Thoracic aorta (tissue), 2 donors: Measurements from ENCODE around the gene STYX. TPM values are rescaled to one million over a fixed set of nuclear protein-coding genes. Genes with fewer than 3 reads are reported as not detected.

Experiments used
- ATAC-seq: fragments of 150-250 bp; one replicate; pipeline ENCODE4 v1.8.0; 2017; ENCODE audit warnings: low read depth; ENCODE audit not compliant: insufficient number of reproducible peaks, low FRiP score
- DNase-seq: peaks from one replicate; pipeline ENCODE4 v3.0.0-alpha.2; 2020; ENCODE audit warnings: low spot score
- H3K27ac ChIP-seq, 2 donors: fragments of 200-600 bp; sonication (generic); 1 replicate in 1 of 2; 2 replicates in 1 of 2; pipeline ENCODE4 v1.5.1; 2016; ENCODE audit warnings: mild to moderate bottlenecking in 2 of 2, moderate library complexity in 2 of 2
- H3K27me3 ChIP-seq: fragments of 200-600 bp; sonication (generic); replicated peaks from 2 replicates; pipeline ENCODE4 v1.6.0; 2016; ENCODE audit warnings: mild to moderate bottlenecking; ENCODE audit not compliant: insufficient read depth
- H3K36me3 ChIP-seq: fragments of 200-600 bp; sonication (generic); one replicate; pipeline ENCODE4 v1.5.1; 2016
- H3K4me1 ChIP-seq, 2 donors: fragments of 200-600 bp; sonication (generic); 1 replicate in 1 of 2; 2 replicates in 1 of 2; pipeline versions ENCODE4 v1.5.1 to v1.6.0; 2016; ENCODE audit warnings: low read depth in 2 of 2, mild to moderate bottlenecking in 1 of 2; ENCODE audit not compliant: control insufficient read depth in 1 of 2
- H3K4me3 ChIP-seq: fragments of 200-600 bp; sonication (generic); 2 replicates; pipeline ENCODE4 v1.5.1; 2016; ENCODE audit warnings: mild to moderate bottlenecking
- H3K9me3 ChIP-seq: fragments of 200-600 bp; sonication (generic); 2 replicates; pipeline ENCODE4 v1.5.1; 2016
- total RNA-seq, 2 donors: library from RNA; depleted of rRNA; stranded (reverse); fragments of >200 nt; gene quantifications; one replicate each; pipeline versions ENCODE4 v1.1.0 to v1.2.3, GENCODE V29; 2016
- TF ChIP-seq, protein P1 (sequence below): fragments of 200-600 bp; sonication (generic); IDR thresholded peaks from one replicate; pipeline ENCODE4 v1.5.1; 2019; ENCODE audit warnings: antibody characterized with exemption

Gene STYX
- total RNA-seq, 2 donors from 2014 or later = 14.1 to 19.3 TPM

DNA sequence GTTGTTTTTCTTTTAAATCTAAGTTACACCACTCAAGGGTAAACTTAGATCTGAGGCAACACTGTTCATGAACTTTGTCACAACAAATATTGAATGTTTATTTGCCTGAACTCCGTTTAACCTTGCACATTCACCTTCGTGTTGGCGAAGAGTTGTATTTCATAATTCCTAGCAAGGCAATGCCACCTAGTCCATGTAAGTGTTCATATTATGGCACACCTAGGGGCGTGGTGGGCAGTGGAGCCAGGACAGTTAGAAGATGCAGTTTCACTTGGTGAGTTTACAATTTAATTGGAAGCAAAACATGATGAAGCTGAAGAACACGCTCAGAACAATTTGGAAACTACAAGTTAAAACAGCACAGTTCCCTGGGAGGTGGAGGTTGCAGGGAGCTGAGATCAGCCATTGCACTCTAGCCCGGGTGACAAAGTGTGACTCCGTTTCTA is 91.9 kb downstream of the STYX start:
- Histone ChIP-seq H3K36me3 (no peaks in the 10 kb centered on the region), H3K4me1 (peaks cover 10 to 19% of the 10 kb centered on the region in 2 donors), H3K4me3 (no peak overlapping the region), H3K27ac (no peak overlapping the region), H3K9me3 (no peaks in the 10 kb centered on the region), H3K27me3 (no peaks in the 10 kb centered on the region)
- TF ChIP-seq, protein P1, sequence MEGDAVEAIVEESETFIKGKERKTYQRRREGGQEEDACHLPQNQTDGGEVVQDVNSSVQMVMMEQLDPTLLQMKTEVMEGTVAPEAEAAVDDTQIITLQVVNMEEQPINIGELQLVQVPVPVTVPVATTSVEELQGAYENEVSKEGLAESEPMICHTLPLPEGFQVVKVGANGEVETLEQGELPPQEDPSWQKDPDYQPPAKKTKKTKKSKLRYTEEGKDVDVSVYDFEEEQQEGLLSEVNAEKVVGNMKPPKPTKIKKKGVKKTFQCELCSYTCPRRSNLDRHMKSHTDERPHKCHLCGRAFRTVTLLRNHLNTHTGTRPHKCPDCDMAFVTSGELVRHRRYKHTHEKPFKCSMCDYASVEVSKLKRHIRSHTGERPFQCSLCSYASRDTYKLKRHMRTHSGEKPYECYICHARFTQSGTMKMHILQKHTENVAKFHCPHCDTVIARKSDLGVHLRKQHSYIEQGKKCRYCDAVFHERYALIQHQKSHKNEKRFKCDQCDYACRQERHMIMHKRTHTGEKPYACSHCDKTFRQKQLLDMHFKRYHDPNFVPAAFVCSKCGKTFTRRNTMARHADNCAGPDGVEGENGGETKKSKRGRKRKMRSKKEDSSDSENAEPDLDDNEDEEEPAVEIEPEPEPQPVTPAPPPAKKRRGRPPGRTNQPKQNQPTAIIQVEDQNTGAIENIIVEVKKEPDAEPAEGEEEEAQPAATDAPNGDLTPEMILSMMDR = no peak
- no peak for DNase-seq
- no peak for ATAC-seq

DNA sequence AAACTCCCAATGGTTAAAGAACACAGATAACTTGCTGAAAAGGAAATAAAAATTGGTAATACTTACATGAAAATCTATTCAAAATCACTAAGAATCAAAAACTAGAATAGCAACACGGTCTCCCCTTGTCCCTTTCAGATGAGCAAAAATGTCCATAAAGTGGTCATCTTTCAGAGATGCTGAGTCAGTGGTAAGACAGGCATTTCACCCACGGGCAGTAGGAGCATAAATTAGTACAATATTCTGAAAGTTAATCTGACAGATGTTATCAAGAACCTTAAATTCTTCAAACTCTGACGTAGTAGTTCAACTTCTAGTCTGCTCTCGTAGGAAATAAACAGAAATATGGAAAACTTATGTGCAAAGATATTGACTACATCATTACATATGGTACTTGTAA is 94.5 kb downstream of the STYX start:
- no peaks in the 10 kb centered on the region for H3K27me3 ChIP-seq
- H3K4me3 ChIP-seq = peak overlapping the region; percentile 66
- H3K9me3 ChIP-seq = no peaks in the 10 kb centered on the region
- H3K36me3 ChIP-seq = no peaks in the 10 kb centered on the region
- no peak for DNase-seq
- no peak for ATAC-seq
- H3K4me1 ChIP-seq = peaks cover 10 to 28% of the 10 kb centered on the region in 2 donors
- TF ChIP-seq, protein P1 = no peak
- H3K27ac ChIP-seq = no peak overlapping the region

Other genes with a start within 250 kb of the STYX start
- gene TXNDC16, start 177.7 kb upstream of the STYX start, total RNA-seq = 10 to 100 TPM in 1 of 2 donors, 1 to 10 TPM in 1; 8.1 to 10.5 TPM
- gene GPR137C, start 177.3 kb upstream of the STYX start, total RNA-seq = under 1 TPM; 0.14 to 0.99 TPM
- 10 to 100 TPM; 32.6 to 63.8 TPM for gene ERO1A, start 34.6 kb upstream of the STYX start, total RNA-seq
- 10 to 100 TPM; 59.0 to 89.0 TPM for gene PSMC6, start 23.0 kb upstream of the STYX start, total RNA-seq
- 10 to 100 TPM; 15.8 to 78.2 TPM for gene GNPNAT1, start 61.4 kb downstream of the STYX start, total RNA-seq
- gene FERMT2, start 220.9 kb downstream of the STYX start, total RNA-seq = 100 to 1,000 TPM; 197 to 225 TPM